Brain pericyte (primary cell): ENCODE results near the gene DHRS1.

Source experiments
- DNase-seq: peaks from one replicate; pipeline ENCODE4 v3.0.0-alpha.2; 2012; ENCODE audit warnings: low read depth, low spot score

The DHRS1 gene

DNA sequence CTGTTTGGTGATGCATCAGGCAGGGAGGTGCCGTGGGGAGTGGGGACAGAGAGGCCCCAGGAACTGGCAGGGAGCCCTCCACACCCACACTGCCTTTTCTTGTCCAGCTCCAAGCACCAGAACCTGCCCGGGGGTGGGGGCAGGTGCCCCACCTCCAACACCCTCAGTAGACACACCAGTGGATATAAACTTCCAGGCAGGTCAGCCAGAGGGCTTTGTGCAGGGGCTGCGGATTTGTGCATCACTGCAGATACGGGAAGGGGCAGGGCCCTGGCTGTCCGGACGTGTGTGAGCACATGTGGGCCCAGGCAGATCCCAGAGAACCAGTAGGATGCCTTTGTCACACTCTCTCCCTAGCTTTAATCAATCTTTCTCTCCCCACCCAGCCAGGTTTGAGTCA, 35.3 kb downstream of the DHRS1 start:
- no peak for DNase-seq

DNA sequence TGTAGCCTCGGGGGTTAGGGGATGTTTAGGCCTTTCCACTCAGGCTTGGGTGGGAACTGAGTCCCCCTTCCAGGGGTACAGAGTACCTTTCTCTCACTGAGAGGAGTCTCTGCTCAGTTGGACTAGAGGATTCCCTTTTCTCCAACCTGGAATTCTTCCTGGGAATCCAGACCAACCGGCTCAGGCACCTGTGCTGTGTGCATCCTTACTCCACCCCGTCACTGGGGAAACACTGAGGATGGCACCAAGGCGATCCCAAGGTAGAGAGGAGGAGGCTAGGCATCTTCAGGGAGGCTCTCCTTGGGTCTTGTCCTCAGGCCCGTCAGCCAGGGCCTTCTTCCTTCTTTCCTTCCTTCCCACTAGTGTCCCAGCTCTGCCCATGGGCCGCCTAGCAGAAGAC, 35.7 kb downstream of the DHRS1 start:
- DNase-seq, result no peak

DNA sequence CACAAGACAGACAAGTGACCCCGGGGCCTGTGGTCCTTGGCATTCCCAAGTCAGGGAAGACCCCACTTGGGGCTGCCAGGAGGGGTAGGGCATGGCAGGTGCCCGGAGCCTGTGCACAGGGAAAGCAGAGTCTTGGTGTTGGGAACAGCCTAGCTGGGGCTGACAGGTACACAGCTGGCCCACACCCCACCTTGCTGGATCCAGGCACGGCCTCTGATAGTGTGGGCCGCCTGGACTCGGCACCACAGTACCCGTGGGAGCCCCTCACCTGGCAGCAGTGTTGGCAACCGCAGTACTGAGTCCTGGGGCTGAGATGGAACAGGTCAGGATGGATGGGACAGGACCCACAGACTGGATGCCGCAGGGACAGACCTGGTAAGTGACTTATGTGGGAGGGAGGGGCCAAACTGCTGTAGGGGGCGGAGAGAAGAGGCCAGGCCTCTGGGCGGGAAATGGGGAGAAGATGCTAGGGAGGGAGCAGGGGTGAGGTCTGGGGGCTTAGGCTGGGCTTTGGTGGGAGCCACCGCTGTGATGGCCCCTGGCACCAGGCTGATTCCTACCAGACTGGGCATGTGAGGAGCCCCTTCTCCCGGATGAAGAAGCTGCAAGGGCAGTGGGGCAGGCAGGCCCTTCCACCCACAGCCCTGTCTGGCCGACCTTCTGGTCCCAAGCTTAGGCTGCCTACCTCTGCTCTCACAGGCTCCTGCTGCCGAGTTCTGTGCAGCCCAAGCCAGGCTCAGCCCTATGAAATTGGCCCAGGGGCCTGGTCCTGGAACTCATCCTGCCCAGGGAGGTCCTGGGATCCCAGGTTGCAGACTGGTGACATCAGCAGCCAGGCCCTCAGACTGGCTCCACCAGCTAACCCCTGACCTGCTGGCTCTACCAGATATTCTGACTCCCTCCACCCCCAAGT, 36.5 kb downstream of the DHRS1 start, which contains the start of gene TGM1:
TGM1 (minus strand) TSS at position 357 of the 913 bp plus-strand sequence. CDS start 825 bp downstream, outside the sequence.
- no peak for DNase-seq

- no peak for DNase-seq
Observed at GRCh38 chr14:24261969-24262327, 37.6 kb downstream of the DHRS1 start.

GRCh38 chr14:24261256-24261968, 38.2 kb downstream of the DHRS1 start:
- DNase-seq, result no peak

DNA sequence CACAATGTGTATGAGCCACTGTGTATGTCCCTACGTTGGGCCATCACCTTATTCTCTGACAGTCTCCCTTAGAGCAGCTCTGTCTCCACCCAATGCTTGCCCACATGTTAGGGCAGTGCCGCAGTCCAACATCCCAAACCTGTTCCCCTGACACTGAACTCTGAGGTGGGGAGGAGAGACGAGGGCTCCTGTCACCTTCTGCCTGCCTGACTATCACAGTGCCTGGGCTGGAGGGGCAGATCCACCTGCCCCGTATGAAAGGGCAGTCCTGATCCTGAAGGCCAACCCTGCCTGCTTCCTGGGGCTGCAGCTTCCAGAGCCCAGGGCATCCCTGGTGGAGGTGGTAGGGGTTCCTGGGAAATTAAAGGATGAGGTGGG, 38.8 kb downstream of the DHRS1 start:
- no peak for DNase-seq

- no peak for DNase-seq
Observed at GRCh38 chr14:24260026-24260779, 39.4 kb downstream of the DHRS1 start.

DNA sequence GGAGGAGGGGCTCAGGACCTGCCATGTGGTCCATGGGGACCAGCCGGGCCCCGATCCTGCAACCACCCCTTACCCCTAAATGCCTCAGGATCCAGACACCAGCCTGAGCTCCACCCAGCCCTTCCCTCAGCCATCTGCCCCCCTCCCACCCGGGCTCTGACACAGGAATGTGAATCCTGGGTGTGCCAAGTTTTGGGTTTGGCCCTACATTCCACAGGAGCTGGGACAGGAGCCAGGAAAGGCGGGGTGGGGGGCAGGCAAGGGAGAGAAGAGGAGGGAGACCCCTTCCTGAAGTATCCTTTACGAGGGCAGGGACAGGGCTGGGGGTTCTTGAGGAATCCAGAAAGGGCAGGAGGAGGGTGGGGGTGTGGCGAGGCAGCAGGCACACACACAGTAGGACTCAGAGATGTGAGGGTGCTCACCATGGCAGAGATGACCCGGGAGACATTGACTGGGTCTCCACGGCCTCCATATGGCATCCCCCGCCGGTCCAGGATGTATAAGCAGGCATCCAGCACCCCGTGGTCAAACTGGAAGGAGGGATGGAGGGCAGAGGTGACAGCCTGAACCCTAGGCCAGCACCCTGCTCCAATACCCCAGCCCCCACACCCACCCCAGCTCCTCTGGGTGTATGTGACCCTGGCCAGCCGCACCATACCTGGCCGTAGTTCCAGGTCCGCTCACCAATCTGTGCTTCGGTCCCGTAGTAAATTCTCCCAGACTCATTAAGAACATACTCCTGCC, 40.1 kb downstream of the DHRS1 start:
- no peak for DNase-seq

GRCh38 chr14:24258548-24259265, 40.9 kb downstream of the DHRS1 start:
- DNase-seq, result no peak

GRCh38 chr14:24258119-24258518, 41.5 kb downstream of the DHRS1 start:
- DNase-seq, result no peak

GRCh38 chr14:24256960-24257359, 42.6 kb downstream of the DHRS1 start:
- no peak for DNase-seq

DNA sequence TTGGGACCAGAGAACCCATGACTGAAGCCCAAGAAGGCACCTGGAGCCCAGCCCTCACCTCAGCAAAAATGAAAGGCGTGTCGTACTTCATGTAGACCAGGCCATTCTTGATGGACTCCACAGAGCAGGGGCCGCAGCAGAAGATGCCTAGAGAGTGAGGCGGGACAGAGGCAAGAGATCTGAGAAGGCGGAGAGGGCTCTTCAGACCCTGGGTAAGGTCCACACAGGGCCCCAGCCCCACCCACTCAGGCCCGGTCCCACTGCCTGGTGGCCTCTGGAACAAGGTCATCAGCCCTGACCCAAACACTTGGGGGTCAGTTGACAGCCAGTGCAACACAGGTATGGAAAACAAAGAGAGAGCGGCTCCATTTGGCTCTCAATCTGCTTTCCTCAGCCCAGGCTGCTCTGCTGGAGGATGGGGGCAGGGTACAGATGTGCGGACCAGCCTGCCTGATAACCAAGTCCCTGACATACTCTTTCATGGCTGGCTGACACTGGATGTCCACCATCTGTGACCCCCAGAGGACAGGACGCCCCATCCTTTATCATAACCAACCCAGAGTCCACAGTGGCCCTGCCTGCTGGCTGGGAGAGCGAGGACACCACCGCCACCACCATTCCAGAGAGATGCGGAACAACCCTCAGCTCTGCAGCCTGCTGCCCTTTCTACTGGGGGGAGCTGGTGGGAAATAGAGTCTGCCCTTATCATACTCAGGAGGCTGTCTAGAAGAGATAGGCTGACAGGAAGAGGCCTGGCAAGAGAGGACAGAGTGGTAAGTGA, 43.5 kb downstream of the DHRS1 start:
- DNase-seq, result no peak

GRCh38 chr14:24255438-24255837, 44.1 kb downstream of the DHRS1 start:
- no peak for DNase-seq

DNA sequence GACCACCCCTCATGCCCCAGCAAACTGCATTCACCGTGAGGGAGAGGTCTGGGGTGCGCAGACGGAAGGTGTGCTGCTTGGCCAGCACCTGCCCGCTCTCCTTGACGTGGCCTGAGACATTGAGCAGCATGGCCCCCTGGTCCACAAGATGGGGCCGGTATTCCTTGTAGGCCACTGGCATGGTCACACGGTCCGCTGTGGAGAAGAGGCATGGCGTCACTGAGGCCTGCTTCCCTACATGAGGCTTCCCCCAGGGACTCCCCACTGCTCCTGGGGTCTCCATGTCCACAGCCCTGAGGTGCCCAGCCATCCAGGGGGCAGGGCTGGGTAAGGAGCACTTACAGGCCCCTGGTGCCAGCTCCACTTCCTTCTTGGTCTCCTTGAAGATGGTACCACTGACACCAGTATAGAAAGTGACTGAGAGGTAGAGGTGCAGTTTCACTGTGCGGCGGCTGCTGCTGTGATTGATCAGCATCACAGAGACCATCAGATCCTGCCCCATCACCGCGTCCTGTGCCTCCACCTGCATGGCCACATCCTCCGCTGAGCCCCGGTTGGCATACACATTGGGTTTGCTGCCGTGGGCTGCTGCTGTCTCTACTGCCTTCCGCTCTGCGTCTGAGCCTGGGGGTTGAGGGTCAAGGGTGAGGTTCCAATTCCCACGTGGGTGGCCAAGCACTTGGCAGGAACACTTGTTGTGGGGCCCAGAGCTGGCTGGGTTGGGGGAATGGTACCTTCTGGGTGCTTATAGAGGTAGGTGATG, 44.8 kb downstream of the DHRS1 start:
- no peak for DNase-seq

GRCh38 chr14:24253936-24254335, 45.6 kb downstream of the DHRS1 start:
- DNase-seq, result no peak

GRCh38 chr14:24252289-24253124, 47.1 kb downstream of the DHRS1 start:
- DNase-seq, result no peak

DNA sequence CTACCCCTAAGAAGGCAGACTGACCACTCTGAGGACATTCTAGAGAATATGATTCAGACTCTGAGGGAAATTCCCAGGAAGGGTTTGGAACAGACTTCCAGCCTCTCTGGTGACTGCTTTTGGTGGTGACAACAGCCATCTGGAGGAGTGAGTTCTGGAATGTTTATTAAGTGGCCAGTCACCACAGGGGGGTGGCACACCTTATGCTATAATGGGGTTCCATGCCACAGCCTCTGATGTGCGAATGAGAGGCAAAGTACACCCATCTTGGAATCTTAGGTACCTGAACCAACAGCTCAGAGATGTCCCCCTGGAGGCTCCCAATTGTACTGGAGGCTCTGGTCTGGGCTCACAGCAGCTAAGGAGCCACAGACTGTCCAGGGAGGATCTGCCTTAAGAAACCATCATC, 47.7 kb downstream of the DHRS1 start:
- no peak for DNase-seq

GRCh38 chr14:24250354-24250753, 49.2 kb downstream of the DHRS1 start:
- no peak for DNase-seq
